Neuronal stem cell (in vitro differentiated cells): ENCODE results near the gene TOM1L2.
"Not testable (repeated sequence)": the region's sequence is repeated elsewhere in the genome, so short reads cannot be mapped to it uniquely, and the experiment has no call there.

ENCODE experiments used
- DNase-seq: peaks from one replicate; pipeline ENCODE4 v3.0.0-alpha.2; 2013; ENCODE audit warnings: low spot score
- H2AFZ ChIP-seq: one replicate; pipeline ENCODE4 v1.6.1; 2013; ENCODE audit warnings: mild to moderate bottlenecking, low read length, inconsistent platforms
- H2AK5ac ChIP-seq: 2 replicates; pipeline ENCODE4 v1.6.1; 2013; ENCODE audit warnings: low read depth, mild to moderate bottlenecking, inconsistent platforms, low read length, moderate library complexity, mixed read lengths
- H2BK120ac ChIP-seq: 2 replicates; pipeline ENCODE4 v1.6.1; 2013; ENCODE audit warnings: low read depth, mild to moderate bottlenecking, inconsistent platforms, low read length, moderate library complexity, mixed read lengths
- H2BK12ac ChIP-seq: one replicate; pipeline ENCODE4 v1.6.1; 2013; ENCODE audit warnings: low read length, inconsistent platforms
- H2BK15ac ChIP-seq: 2 replicates; pipeline ENCODE4 v1.6.1; 2013; ENCODE audit warnings: mild to moderate bottlenecking, low read length, inconsistent platforms, mixed read lengths
- H2BK5ac ChIP-seq: one replicate; pipeline ENCODE4 v1.6.1; 2013; ENCODE audit warnings: inconsistent platforms, mild to moderate bottlenecking, low read length, moderate library complexity
- H3K14ac ChIP-seq: one replicate; pipeline ENCODE4 v1.6.1; 2013; ENCODE audit warnings: low read length, inconsistent platforms
- H3K18ac ChIP-seq: 2 replicates; pipeline ENCODE4 v1.6.1; 2013; ENCODE audit warnings: low read length, inconsistent platforms
- H3K23ac ChIP-seq: 2 replicates; pipeline ENCODE4 v1.6.1; 2013; ENCODE audit warnings: low read depth, mild to moderate bottlenecking, mixed read lengths, low read length, inconsistent platforms; ENCODE audit not compliant: poor library complexity
- H3K27ac ChIP-seq: replicated peaks from 3 replicates; pipeline ENCODE4 v1.5.1; 2013; ENCODE audit warnings: low read length, inconsistent platforms
- H3K27me3 ChIP-seq, 3 experiments: 2 replicates each; pipeline ENCODE4 v1.6.1; 2013; ENCODE audit warnings: low read length in 3 of 3, mild to moderate bottlenecking in 2 of 3, inconsistent platforms in 1 of 3, low read depth in 1 of 3, mixed read lengths in 1 of 3, moderate library complexity in 1 of 3; ENCODE audit not compliant: control insufficient read depth in 3 of 3, insufficient read depth in 3 of 3
- H3K36me3 ChIP-seq, 2 donors: replicated peaks in 1 of 2; 2 replicates each; pipeline ENCODE4 v1.6.1; 2013; ENCODE audit warnings: low read length in 2 of 2; ENCODE audit not compliant: control insufficient read depth in 2 of 2, insufficient read depth in 2 of 2
- H3K4ac ChIP-seq: 2 replicates; pipeline ENCODE4 v1.6.1; 2013; ENCODE audit warnings: inconsistent platforms, mild to moderate bottlenecking, low read length, moderate library complexity
- H3K4me1 ChIP-seq, 2 donors: 1 replicate in 1 of 2; 2 replicates in 1 of 2; pipeline ENCODE4 v1.6.1; 2013; ENCODE audit warnings: low read length in 2 of 2, low read depth in 1 of 2; ENCODE audit not compliant: control insufficient read depth in 2 of 2, insufficient read depth in 1 of 2
- H3K4me2 ChIP-seq: one replicate; pipeline ENCODE4 v1.6.1; 2013; ENCODE audit warnings: mild to moderate bottlenecking, low read length, inconsistent platforms; ENCODE audit not compliant: insufficient read depth, poor library complexity, severe bottlenecking
- H3K4me3 ChIP-seq, 2 donors: 2 replicates each; pipeline ENCODE4 v1.5.1; 2013; ENCODE audit warnings: low read length in 2 of 2, mild to moderate bottlenecking in 2 of 2, inconsistent platforms in 1 of 2, moderate library complexity in 1 of 2
- H3K79me1 ChIP-seq: one replicate; pipeline ENCODE4 v1.6.1; 2013; ENCODE audit warnings: low read depth, mild to moderate bottlenecking, inconsistent platforms, low read length, moderate library complexity
- H3K9ac ChIP-seq: one replicate; pipeline ENCODE4 v1.6.1; 2013; ENCODE audit warnings: mild to moderate bottlenecking, low read depth, low read length, inconsistent platforms; ENCODE audit not compliant: poor library complexity
- H3K9me3 ChIP-seq, 2 donors: replicated peaks in 1 of 2; 2 replicates each; pipeline versions ENCODE3 to v1.6.1; 2013; ENCODE audit warnings: low read length in 2 of 2, mild to moderate bottlenecking in 2 of 2, inconsistent platforms in 1 of 2, low read depth in 1 of 2, mixed read lengths in 1 of 2, moderate library complexity in 1 of 2; ENCODE audit not compliant: control insufficient read depth in 2 of 2, insufficient read depth in 1 of 2
- H4K8ac ChIP-seq: one replicate; pipeline ENCODE4 v1.6.1; 2013; ENCODE audit warnings: low read depth, mild to moderate bottlenecking, inconsistent platforms, low read length, moderate library complexity
- H4K91ac ChIP-seq: one replicate; pipeline ENCODE4 v1.6.1; 2013; ENCODE audit warnings: low read length, low read depth, mild to moderate bottlenecking, inconsistent platforms; ENCODE audit not compliant: poor library complexity
- WGBS, 2 donors: extraction: QIAGEN DNeasy Blood & Tissue Kit; methylation state at CpG; one replicate each; pipeline ENCODE4 v1.1.7; 2013; ENCODE audit warnings: missing lambda C conversion rate in 2 of 2, mixed read lengths in 1 of 2; ENCODE audit not compliant: insufficient read length in 2 of 2, insufficient replicate concordance in 1 of 2; ENCODE audit errors: extremely low coverage in 2 of 2; 5-methylcytosine and 5-hydroxymethylcytosine counted together

Gene TOM1L2

DNA sequence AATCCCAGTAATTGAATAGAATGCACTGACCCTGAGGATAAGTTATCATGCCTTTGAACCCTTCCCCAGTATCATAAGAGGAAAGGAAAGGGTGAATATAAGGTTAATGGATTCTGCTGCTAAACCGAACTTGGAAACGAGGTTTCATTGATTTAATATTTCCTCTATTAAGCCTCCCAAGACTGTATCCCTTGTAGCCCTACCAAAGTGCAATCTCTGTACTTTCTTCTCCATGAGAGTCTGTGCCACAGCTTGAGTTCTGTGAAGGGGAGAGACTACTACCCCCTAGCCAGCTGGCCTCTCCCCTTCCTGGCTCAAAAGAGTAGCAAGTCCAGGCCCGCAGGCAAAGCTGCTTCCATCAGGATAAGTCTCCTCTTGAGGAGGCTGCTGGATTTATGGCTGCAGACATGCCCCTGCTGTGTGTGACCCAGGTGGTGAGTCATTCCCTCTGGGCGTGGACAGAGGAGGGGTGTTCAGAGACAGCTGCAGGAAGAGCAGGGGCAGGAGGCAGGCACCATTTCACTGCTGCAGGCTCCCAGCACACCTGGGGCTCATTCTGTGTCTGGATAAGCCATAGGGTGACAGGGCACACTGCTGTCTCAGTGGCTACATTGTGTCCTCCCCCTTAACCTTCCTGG lies 58.4 kb downstream of the TOM1L2 start:
- DNase-seq, result no peak
- no peaks in the 10 kb centered on the region for H3K9me3 ChIP-seq

DNA sequence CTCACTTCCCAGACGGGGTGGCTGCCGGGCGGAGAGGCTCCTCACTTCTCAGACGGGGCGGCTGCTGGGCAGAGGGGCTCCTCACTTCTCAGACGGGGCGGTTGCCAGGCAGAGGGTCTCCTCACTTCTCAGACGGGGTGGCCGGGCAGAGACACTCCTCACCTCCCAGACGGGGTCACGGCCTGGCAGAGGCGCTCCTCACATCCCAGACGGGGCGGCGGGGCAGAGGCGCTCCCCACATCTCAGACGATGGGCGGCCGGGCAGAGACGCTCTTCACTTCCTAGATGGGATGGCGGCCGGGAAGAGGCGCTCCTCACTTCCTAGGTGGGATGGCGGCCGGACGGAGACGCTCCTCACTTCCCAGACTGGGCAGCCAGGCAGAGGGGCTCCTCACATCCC lies 59.9 kb downstream of the TOM1L2 start:
- not testable (repeated sequence) for H2BK5ac ChIP-seq, H3K18ac ChIP-seq, H3K4me2 ChIP-seq, DNase-seq, H3K27me3 ChIP-seq, H2BK12ac ChIP-seq, H3K79me1 ChIP-seq, H3K36me3 ChIP-seq, H2AFZ ChIP-seq, H3K4ac ChIP-seq, H2BK15ac ChIP-seq, H3K9ac ChIP-seq, H3K23ac ChIP-seq, H4K91ac ChIP-seq, H4K8ac ChIP-seq, H2BK120ac ChIP-seq, H3K14ac ChIP-seq, H3K4me3 ChIP-seq, H2AK5ac ChIP-seq, H3K9me3 ChIP-seq, H3K27ac ChIP-seq
- WGBS, 2 donors, result no CpG with 5 or more reads among the region's 27 CpGs
- peaks cover 20 to 22% of the 10 kb centered on the region in 2 donors for H3K4me1 ChIP-seq

More for the DNA sequence above, 58.4 kb downstream of the TOM1L2 start:
- Histone ChIP-seq H3K9ac (no peak overlapping the region), H3K14ac (no peak overlapping the region), H4K8ac (no peak overlapping the region), H2AK5ac (no peak overlapping the region), H3K27ac (peak overlapping the region; percentile 21), H2BK120ac (no peak overlapping the region), H3K18ac (peak overlapping the region; percentile 51), H3K79me1 (no peaks in the 10 kb centered on the region), H3K4ac (no peak overlapping the region), H3K4me3 (no peak overlapping the region), H2BK5ac (no peak overlapping the region), H4K91ac (no peak overlapping the region), H3K36me3 (no peaks in the 10 kb centered on the region), H3K4me2 (no peak overlapping the region), H3K23ac (peak overlapping the region; percentile 3), H3K27me3 (no peaks in the 10 kb centered on the region), H2BK12ac (peak overlapping the region; percentile 25), H2BK15ac (no peak overlapping the region), H3K4me1 (peaks cover 18 to 22% of the 10 kb centered on the region in 2 donors), H2AFZ (no peak overlapping the region)
- WGBS, 2 donors, result no CpG with 5 or more reads among the region's 4 CpGs

DNA sequence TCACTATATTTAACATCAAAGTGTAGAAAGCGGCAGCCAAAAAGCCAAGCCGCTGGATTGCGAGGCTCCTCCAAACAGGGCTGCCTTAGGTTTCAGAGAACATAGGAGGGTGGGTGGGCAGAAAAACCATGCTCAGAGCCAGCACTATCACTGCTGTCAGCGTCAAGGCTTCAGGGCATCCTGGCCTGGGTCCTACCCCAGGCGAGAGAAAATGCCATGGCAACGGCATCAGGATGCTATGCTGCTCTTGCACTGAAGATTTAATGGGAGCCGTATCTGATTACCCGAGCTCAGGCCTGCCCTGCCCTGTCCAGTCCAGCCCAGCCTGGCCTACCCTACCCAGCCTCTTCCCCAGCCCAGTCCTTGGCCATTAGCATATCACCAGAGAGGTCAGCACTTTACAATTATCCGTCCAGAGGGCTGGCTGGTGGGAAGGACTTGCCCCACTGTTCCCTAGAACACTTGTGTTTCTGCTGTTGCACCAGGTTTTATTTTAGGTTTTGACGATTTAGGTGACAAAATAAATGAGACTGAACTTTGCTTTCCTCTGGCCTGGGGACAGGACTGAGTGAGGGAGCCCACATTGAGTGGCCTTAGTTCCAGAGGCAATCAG lies 61.1 kb downstream of the TOM1L2 start:
- H2BK120ac ChIP-seq, result no peak overlapping the region
- no peak overlapping the region for H2BK5ac ChIP-seq
- H4K8ac ChIP-seq, result no peak overlapping the region
- H4K91ac ChIP-seq, result peak overlapping the region; percentile 75
- no peaks in the 10 kb centered on the region for H3K27me3 ChIP-seq
- H3K14ac ChIP-seq, result peak overlapping the region; percentile 0
- no peaks in the 10 kb centered on the region for H3K79me1 ChIP-seq
- WGBS, 2 donors, result no CpG with 5 or more reads among the region's 10 CpGs
- H3K36me3 ChIP-seq, result no peaks in the 10 kb centered on the region
- H3K18ac ChIP-seq, result peak overlapping the region; percentile 0
- H2BK12ac ChIP-seq, result peak overlapping the region; percentile 4
- no peak for DNase-seq
- no peak overlapping the region for H2BK15ac ChIP-seq
- H3K4ac ChIP-seq, result peak overlapping the region; percentile 56
- H2AFZ ChIP-seq, result peak overlapping the region; percentile 75
- H2AK5ac ChIP-seq, result no peak overlapping the region
- no peak overlapping the region for H3K4me3 ChIP-seq
- peak overlapping the region; percentile 79 for H3K27ac ChIP-seq
- H3K4me2 ChIP-seq, result no peak overlapping the region
- no peak overlapping the region for H3K9ac ChIP-seq
- no peaks in the 10 kb centered on the region for H3K9me3 ChIP-seq
- H3K23ac ChIP-seq, result no peak overlapping the region
- H3K4me1 ChIP-seq, result peaks cover 22 to 28% of the 10 kb centered on the region in 2 donors

- Histone ChIP-seq H2AFZ (no peak overlapping the region), H3K36me3 (no peaks in the 10 kb centered on the region), H3K9ac (no peak overlapping the region), H3K18ac (no peak overlapping the region), H2BK15ac (no peak overlapping the region), H3K9me3 (no peaks in the 10 kb centered on the region), H3K27me3 (no peaks in the 10 kb centered on the region), H3K27ac (no peak overlapping the region), H2BK120ac (no peak overlapping the region), H3K4me2 (no peak overlapping the region), H3K4me1 (peaks cover 22 to 28% of the 10 kb centered on the region in 2 donors), H3K79me1 (no peaks in the 10 kb centered on the region), H4K8ac (no peak overlapping the region), H2AK5ac (no peak overlapping the region), H4K91ac (no peak overlapping the region), H2BK12ac (no peak overlapping the region), H3K4me3 (no peak overlapping the region), H2BK5ac (no peak overlapping the region), H3K23ac (no peak overlapping the region), H3K14ac (no peak overlapping the region), H3K4ac (no peak overlapping the region)
- DNase-seq, result no peak
- WGBS, 2 donors, result no CpG with 5 or more reads among the region's 4 CpGs
These were observed 62.1 kb downstream of the TOM1L2 start for GRCh38 chr17:17910060-17910459.
